Esophagus (tissue), 2 donors: Measurements from ENCODE around the gene ZNF8. TPM values are rescaled to one million over a fixed set of nuclear protein-coding genes. Genes with fewer than 3 reads are reported as not detected.
"Not testable (repeated sequence)": the region's sequence is repeated elsewhere in the genome, so short reads cannot be mapped to it uniquely, and the experiment has no call there.

Experiments
- H3K27ac ChIP-seq, 2 donors: one replicate each; pipeline ENCODE4 v1.5.1; 2013; ENCODE audit warnings: low read depth in 2 of 2, mild to moderate bottlenecking in 2 of 2, inconsistent platforms in 1 of 2, low read length in 1 of 2, moderate library complexity in 1 of 2
- H3K27me3 ChIP-seq, 2 donors: one replicate each; pipeline ENCODE4 v1.6.1; 2013; ENCODE audit warnings: low read length in 2 of 2, control low read depth in 1 of 2, mild to moderate bottlenecking in 1 of 2; ENCODE audit not compliant: insufficient read depth in 2 of 2, control insufficient read depth in 1 of 2
- H3K36me3 ChIP-seq, 2 donors: one replicate each; pipeline ENCODE4 v1.6.1; 2013; ENCODE audit warnings: low read length in 1 of 2; ENCODE audit not compliant: control insufficient read depth in 2 of 2, insufficient read depth in 2 of 2
- H3K4me1 ChIP-seq, 2 donors: one replicate each; pipeline ENCODE4 v1.6.1; 2013; ENCODE audit warnings: low read length in 1 of 2; ENCODE audit not compliant: control insufficient read depth in 2 of 2, insufficient read depth in 2 of 2
- H3K4me3 ChIP-seq, 2 donors: one replicate each; pipeline ENCODE4 v1.5.1; 2013; ENCODE audit warnings: low read length in 2 of 2, mild to moderate bottlenecking in 2 of 2, low read depth in 1 of 2, moderate library complexity in 1 of 2
- H3K9me3 ChIP-seq, 2 donors: one replicate each; pipeline ENCODE4 v1.6.1; 2013; ENCODE audit warnings: mild to moderate bottlenecking in 2 of 2, low read depth in 1 of 2, low read length in 1 of 2, moderate library complexity in 1 of 2; ENCODE audit not compliant: control insufficient read depth in 2 of 2, insufficient read depth in 1 of 2
- WGBS, 2 donors: extraction: QIAGEN DNeasy Blood & Tissue Kit; methylation state at CpG; one replicate each; pipeline ENCODE4 v1.1.7; 2013; 5-methylcytosine and 5-hydroxymethylcytosine counted together
- polyA plus RNA-seq, 2 donors: library from polyadenylated mRNA; stranded (reverse); fragments of 200-250 nt; gene quantifications; one replicate each; pipeline ENCODE4 v1.2.3, GENCODE V29; 2013
- donor health status: healthy with polysubstance abuse.
- donor health status: Bipolar disorder and iron deficiency.

ZNF8 gene
- 1 to 10 TPM in 1 of 2 donors, under 1 TPM in 1; 0.91 to 1.6 TPM for polyA plus RNA-seq

DNA sequence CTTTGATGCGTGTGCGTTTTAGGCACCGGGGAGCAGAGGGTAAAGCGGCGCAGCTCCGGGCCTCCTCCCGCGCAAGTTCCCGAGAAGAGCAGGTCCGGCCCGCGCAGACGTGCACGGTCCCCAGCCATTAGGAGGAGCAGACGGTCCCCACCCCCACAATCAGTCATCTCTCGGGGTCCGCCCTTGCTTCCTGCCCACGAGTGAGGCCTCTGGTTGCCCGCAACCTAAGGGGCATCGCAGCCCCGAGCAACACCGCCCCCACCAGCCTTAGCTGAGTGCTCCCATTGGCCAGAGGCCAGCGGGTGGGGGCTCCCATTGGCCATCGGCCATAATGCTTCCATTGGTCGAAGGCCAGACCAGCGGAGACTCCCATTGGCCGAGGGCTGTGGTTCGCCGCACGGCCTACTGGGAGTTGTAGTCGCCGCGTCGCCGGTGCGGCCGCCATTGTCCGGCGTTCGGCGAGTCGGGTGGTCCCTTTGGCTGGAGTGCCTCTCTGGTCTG is at the start of gene ZNF8:
ZNF8 (plus strand) TSS at position 415 of the 501 bp plus-strand sequence. CDS start 127 bp downstream, outside the sequence.
- Histone ChIP-seq H3K27ac (peak within 1 kb of the TSS; percentile 96), H3K4me3 (peak within 1 kb of the TSS; percentile 89 to 95), H3K9me3 (peaks cover 0 to 9% of the 10 kb centered on the region in 2 donors), H3K4me1 (peaks cover 4 to 11% of the 10 kb centered on the region in 2 donors), H3K27me3 (no peaks in the 10 kb centered on the region), H3K36me3 (no peaks in the 10 kb centered on the region)
- WGBS, 2 donors: 0 to 1% methylated on average over 40 to 42 of the region's 42 CpGs

- H3K4me3 ChIP-seq: peak overlapping the region; percentile 65 to 84
- no peaks in the 10 kb centered on the region for H3K27me3 ChIP-seq
- peaks cover 2 to 13% of the 10 kb centered on the region in 2 donors for H3K4me1 ChIP-seq
- WGBS, 2 donors: 11 to 23% methylated on average over 11 to 13 of the region's 13 CpGs
- H3K9me3 ChIP-seq: peaks cover 8 to 22% of the 10 kb centered on the region in 2 donors
- H3K36me3 ChIP-seq: peaks cover 11 to 23% of the 10 kb centered on the region in 2 donors
- H3K27ac ChIP-seq: peak overlapping the region; percentile 86 to 88
Measured at GRCh38 chr19:58229255-58229639, 49.5 kb upstream of the ZNF8 start.

- Histone ChIP-seq H3K36me3 (peaks cover 13 to 30% of the 10 kb centered on the region in 2 donors), H3K4me3 (no peak overlapping the region), H3K27ac (no peak overlapping the region), H3K4me1 (no peaks in the 10 kb centered on the region), H3K27me3 (no peaks in the 10 kb centered on the region), H3K9me3 (peaks cover 18 to 39% of the 10 kb centered on the region in 2 donors)
- 98% methylated on average over 10 of the region's 10 CpGs for WGBS, 2 donors
Measured at GRCh38 chr19:58237324-58237723, 41.4 kb upstream of the ZNF8 start.

DNA sequence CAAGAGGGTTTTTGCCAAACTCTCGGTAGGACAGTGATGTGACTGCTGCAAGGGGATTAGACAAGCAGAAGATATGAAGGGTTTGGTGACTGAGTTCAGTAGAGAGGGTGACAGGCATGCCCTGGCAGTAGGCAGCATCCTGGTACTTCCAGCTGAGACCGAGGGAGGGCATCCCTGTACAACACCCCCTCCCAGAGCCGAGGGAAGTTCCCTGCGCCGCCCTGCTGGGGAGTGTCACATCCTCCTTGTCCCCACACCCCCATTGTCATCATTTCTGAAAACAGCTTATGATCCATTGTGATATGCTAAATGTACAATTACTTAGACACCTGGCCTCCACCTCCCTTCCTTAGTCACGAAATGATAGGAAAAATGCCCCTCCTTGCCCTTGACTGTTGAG is 35.4 kb upstream of the ZNF8 start:
- Histone ChIP-seq H3K27ac (no peak overlapping the region), H3K36me3 (peaks cover 41 to 66% of the 10 kb centered on the region in 2 donors), H3K27me3 (no peaks in the 10 kb centered on the region), H3K4me3 (no peak overlapping the region), H3K9me3 (peaks cover 34 to 65% of the 10 kb centered on the region in 2 donors), H3K4me1 (no peaks in the 10 kb centered on the region)
- 99% methylated on average over 6 of the region's 6 CpGs for WGBS, 2 donors

DNA sequence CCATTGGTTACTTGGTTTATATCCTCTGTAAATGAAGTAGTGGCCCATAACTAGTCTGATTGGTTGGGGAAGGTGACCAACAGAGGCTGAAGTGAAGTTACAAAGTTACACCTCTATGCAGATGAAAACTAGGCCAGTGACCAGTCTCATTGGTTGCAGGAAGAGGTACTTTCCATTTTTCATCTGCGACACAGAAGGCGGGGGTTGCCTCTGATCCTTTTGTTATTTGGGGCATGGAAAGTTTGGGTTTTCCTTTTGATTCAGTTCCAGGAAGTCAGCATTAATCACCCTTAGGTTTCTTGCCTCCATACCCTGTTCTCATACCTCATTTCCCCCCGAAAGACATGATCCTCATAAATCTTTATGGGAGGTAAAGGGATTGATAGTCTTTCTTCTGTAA is 29.9 kb upstream of the ZNF8 start:
- WGBS, 2 donors: 94 to 97% methylated on average over 3 of the region's 3 CpGs
- Histone ChIP-seq H3K4me3 (no peak overlapping the region), H3K4me1 (no peaks in the 10 kb centered on the region), H3K27ac (no peak overlapping the region), H3K9me3 (peaks cover 25 to 64% of the 10 kb centered on the region in 2 donors), H3K36me3 (peaks cover 43 to 54% of the 10 kb centered on the region in 2 donors), H3K27me3 (no peaks in the 10 kb centered on the region)

- Histone ChIP-seq H3K9me3 (peaks cover 20 to 60% of the 10 kb centered on the region in 2 donors), H3K27me3 (no peaks in the 10 kb centered on the region), H3K4me3 (peak overlapping the region in 1 of 2 donors; percentile 3), H3K36me3 (peaks cover 23 to 35% of the 10 kb centered on the region in 2 donors), H3K4me1 (no peaks in the 10 kb centered on the region), H3K27ac (no peak overlapping the region)
- WGBS, 2 donors: 96 to 97% methylated on average over 2 of the region's 2 CpGs
Measured at GRCh38 chr19:58252102-58252685, 26.6 kb upstream of the ZNF8 start.

DNA sequence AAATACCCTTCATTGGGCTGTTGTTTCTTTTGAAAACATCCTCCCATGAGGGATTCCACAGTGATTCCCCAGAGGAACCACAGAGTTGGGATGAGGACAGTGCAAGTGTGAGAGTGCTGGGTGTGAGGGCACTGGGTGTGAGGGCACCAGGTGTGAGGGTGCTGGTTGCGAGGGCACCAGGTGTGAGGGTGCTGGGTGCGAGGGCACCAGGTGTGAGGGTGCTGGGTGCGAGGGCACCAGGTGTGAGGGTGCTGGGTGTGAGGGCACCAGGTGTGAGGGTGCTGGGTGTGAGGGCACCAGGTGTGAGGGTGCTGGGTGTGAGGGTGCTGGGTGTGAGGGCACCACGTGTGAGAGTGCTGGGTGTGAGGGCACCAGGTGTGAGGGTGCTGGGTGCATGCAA is 20.5 kb upstream of the ZNF8 start:
- H3K9me3 ChIP-seq: peaks cover 51 to 73% of the 10 kb centered on the region in 2 donors
- 89 to 92% methylated on average over 4 of the region's 4 CpGs for WGBS, 2 donors
- not testable (repeated sequence) for H3K4me1 ChIP-seq, H3K27me3 ChIP-seq, H3K27ac ChIP-seq, H3K4me3 ChIP-seq
- peaks cover 21 to 36% of the 10 kb centered on the region in 2 donors for H3K36me3 ChIP-seq

GRCh38 chr19:58261600-58261967 is 17.2 kb upstream of the ZNF8 start:
- H3K9me3 ChIP-seq: peaks cover 54 to 77% of the 10 kb centered on the region in 2 donors
- peaks cover 17 to 23% of the 10 kb centered on the region in 2 donors for H3K36me3 ChIP-seq
- no peaks in the 10 kb centered on the region for H3K4me1 ChIP-seq
- no peak overlapping the region for H3K27ac ChIP-seq
- H3K4me3 ChIP-seq: no peak overlapping the region
- peaks cover 0 to 4% of the 10 kb centered on the region in 2 donors for H3K27me3 ChIP-seq
- 96 to 97% methylated on average over 3 of the region's 3 CpGs for WGBS, 2 donors

DNA sequence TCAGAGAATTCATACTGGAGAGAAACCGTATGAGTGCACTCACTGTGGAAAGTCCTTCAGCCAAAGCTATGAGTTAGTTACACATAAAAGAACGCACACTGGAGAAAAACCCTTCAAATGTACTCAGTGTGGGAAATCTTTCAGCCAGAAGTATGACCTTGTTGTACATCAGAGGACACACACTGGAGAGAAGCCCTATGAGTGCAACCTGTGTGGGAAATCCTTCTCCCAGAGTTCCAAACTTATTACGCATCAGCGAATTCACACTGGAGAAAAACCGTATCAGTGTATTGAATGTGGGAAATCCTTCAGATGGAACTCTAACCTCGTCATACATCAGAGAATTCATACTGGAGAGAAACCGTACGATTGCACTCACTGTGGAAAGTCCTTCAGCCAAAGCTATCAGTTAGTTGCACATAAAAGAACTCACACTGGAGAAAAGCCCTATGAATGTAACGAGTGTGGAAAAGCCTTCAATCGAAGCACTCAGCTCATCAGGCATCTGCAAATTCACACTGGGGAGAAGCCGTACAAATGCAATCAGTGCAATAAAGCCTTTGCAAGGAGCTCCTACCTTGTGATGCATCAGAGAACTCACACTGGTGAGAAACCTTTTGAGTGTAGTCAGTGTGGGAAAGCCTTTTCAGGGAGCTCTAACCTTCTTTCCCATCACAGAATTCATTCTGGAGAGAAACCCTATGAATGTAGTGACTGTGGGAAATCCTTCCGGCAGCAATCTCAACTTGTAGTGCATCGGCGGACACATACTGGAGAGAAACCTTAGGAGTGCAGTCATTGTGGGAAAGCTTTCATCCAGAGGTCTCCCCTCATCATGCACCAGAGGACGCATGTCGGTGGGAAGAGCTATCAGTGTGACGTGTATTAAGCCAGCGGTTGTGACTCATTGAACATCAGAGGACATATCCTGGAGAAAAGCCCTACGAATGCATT is 16.5 kb upstream of the ZNF8 start:
- Histone ChIP-seq H3K36me3 (peaks cover 17 to 23% of the 10 kb centered on the region in 2 donors), H3K27ac (no peak overlapping the region), H3K27me3 (peaks cover 0 to 4% of the 10 kb centered on the region in 2 donors), H3K4me1 (no peaks in the 10 kb centered on the region), H3K4me3 (no peak overlapping the region), H3K9me3 (peaks cover 51 to 75% of the 10 kb centered on the region in 2 donors)
- 98% methylated on average over 19 of the region's 19 CpGs for WGBS, 2 donors
